Measurements from ENCODE around the gene GPR153.

Gene GPR153

GRCh38 chr1:6269296-6269695, 8.4 kb upstream of the GPR153 start:
- DNase-seq (ENCODE audit: low spot score): no peak

GRCh38 chr1:6268415-6268814, 7.5 kb upstream of the GPR153 start:
- no peak for DNase-seq (ENCODE audit: low spot score)

DNA sequence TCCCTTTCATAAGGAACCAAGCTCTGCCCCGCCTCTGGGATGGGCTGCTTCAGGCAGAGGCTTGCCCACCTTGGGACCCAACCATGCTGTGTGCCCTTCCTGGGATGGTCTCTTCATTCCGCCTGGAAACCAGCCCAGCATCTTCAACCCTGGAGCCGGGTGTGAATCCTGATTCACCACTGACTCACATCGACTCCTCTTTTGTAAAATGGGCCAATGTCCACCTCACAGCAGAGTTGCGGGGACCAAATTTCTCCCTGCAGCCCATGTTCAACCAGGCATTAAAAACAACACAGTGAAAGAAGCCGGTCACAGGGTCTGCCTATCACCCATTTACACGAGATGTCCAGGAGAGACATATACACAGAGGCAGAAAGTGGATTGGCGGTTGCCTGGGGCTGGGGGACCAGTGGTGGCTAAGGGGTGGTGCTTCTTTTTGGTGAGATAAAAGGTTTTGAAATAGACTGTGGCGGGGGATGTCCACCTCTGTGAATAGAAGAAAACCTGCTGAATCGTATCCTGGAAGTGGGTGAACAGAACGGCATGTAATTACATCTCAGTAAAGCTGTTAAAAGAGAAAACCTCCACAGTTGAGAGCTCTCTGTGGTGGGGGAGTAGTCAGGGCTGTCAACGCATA, 6.9 kb upstream of the GPR153 start:
- DNase-seq (ENCODE audit: low spot score): peak; percentile 59

DNA sequence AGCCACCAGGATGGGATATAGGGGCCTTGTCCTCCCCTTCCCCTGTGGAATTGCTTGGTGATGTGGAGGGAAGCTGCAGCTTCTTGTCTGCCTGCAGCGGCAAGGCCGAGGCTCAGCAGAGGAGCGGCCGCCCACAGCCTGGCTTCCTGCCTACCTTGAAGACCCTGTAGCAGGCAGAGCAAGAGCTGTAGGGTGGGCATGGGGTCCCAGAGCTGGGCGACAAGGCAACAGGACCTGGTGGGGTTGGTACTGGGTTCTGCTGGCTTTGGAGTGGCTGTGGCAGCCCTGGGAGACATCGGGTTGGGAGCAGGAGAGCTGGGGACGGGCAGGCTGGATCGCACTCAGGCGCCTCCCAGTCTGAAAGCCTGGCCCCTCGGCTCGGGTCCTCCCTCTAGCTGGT, 5.7 kb upstream of the GPR153 start:
- DNase-seq (ENCODE audit: low spot score): no peak

DNA sequence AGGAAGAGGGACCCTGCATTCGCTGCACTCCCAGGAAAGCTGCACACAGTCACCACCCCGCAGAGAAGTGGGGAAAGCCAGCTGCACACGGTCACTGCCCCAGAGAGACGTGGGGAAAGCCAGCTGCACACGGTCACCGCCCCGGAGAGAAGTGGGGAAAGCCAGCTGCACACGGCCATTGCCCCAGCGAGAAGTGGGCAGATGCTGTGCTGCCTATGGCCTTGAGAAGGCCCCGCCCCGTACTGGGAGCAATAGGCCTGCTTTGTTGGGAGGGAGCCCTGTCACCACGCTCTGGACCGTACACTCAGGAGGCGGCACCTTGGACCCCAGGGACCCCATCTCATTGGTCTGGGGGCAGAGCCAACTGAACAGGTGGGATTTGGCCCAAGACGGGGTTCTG, 4.3 kb upstream of the GPR153 start:
- DNase-seq (ENCODE audit: low spot score): no peak

- no peak for DNase-seq (ENCODE audit: low spot score)
Measured at GRCh38 chr1:6263716-6264115, 2.8 kb upstream of the GPR153 start.

DNA sequence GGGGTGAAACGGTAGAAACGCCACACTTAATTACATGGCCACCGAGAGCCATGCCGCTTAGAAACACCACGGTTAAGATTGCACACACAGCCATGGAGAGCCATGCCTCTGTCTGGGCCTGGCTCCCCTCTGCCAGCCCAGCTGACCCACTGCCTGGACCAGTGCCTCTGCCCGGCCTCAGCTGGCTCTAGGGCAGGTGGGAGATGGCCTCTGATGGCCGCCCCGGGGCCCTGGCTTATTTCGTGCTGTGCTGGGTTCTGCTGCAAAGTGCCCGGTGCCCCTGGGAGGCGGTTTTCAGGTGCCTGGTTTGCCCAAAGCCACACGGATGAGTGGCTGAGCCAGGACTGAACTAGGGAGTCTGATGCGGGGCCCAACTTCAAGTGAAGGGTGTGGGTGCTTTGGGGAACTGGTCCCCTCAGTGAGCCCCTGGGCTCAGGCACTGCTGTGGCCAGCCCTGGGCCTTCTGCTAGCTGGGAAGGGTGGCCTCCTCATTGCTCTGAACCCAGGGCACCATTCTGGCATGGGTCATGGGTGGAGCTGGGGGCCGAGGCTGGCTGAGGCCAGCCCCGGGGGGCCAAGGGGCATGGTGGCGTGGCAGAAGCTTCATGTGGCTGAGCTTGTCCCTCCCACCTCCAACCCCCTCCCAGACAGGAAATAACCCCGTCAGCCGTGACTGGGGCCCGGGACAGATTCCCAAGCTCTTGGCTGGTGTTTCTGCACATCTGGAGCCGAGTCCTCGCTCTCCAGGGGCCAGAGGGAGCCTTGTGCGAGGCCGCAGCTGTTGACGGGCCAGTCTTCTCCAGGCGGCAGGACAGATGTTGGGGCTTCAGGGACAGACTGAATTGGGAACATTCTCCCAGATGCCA, 1.9 kb upstream of the GPR153 start:
- DNase-seq (ENCODE audit: low spot score): peak; percentile 73

DNA sequence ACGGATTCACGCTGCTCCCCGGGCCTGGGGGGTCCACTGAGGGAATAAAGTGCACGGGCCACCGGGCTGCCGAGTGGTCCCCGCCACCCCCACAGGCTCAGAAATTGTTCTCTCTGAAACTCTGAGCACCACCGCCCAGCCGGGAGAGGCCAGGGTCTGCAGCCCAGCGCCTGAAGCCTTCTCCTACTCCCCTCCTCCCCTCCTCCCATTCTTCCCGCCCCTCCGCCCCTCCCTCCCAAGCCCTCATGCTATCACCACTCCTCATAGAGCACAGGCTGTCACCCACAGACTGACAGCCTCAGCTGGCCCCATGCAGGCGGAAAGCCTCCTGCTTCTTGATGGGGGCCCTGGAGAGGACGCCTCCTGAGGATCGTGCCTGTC, 707 bp upstream of the GPR153 start:
- no peak for DNase-seq (ENCODE audit: low spot score)

GRCh38 chr1:6260433-6260934, 414 bp downstream of the GPR153 start:
- peak; percentile 72 for DNase-seq (ENCODE audit: low spot score)

GRCh38 chr1:6259491-6260362, 1.2 kb downstream of the GPR153 start:
- peak; percentile 96 for DNase-seq (ENCODE audit: low spot score)

DNA sequence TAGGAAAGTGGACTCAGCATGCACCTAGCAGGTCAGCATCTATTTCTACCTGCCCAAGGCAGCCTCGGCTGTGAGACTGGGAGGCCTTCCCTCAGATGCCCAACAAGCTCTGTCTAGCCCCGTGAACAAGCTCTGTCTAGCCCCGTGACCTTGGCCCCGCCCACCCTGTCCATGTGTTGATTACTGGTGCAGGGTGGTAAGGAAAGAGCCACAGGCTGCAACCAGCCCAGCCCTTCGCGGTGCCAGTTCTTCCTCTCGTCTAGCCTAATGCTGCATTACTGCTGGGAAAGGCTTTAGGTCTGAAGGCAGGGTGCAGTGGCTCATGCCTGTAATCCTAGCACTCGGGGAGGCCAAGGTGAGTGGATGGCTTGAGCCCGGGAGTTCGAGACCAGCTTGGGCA, 2.2 kb downstream of the GPR153 start:
- DNase-seq (ENCODE audit: low spot score): no peak

DNA sequence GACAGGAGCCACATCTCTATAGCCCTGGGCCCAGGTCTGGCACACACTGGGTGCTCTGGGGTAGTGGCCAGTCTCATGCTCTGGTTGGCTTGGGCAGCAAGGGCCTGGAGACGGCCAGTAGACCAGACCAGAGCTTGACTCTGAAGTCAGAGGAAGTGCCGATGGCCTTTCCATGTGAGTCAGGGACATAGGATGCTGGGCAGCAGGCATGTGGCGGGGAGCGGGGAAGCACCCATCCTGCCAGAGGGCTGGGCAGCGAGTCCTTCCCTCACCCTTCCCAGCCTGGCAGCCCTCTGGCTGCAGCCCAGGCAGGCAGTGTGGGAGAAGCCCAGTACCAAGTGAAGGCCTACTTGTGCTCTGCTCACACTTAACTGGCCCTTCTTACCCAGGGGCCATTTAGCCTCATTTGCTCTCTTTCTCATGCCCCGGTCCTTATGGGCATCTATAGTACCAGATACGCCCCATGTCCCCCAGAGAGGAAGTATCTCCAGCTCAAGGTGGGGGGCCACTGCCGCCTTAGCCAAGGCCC, 3.3 kb downstream of the GPR153 start:
- no peak for DNase-seq (ENCODE audit: low spot score)

- no peak for DNase-seq (ENCODE audit: low spot score)
Measured at GRCh38 chr1:6256645-6257044, 4.3 kb downstream of the GPR153 start.

DNA sequence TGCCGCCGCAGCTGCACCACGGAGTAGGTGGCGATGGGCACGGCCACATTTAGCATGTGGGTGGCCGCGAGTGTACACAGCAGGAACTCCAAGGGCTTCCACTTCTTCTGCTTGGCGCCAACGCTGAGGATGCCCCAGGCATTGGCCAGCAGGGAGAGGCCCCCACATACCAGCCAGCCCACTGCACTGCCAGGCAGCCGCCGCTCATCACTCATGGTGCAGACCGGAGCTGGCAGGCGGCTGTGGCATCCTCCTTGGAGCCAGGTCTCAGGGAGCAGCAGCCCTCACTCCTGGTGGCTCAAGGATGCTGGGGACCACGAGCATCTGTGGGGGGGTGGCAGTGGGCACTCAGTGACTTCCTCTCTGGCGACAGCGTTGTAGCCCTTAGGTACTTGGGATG, 6.2 kb downstream of the GPR153 start:
- no peak for DNase-seq (ENCODE audit: low spot score)

- no peak for DNase-seq (ENCODE audit: low spot score)
Measured at GRCh38 chr1:6253380-6253779, 7.5 kb downstream of the GPR153 start.

GRCh38 chr1:6252374-6252710, 8.6 kb downstream of the GPR153 start:
- no peak for DNase-seq (ENCODE audit: low spot score)

DNA sequence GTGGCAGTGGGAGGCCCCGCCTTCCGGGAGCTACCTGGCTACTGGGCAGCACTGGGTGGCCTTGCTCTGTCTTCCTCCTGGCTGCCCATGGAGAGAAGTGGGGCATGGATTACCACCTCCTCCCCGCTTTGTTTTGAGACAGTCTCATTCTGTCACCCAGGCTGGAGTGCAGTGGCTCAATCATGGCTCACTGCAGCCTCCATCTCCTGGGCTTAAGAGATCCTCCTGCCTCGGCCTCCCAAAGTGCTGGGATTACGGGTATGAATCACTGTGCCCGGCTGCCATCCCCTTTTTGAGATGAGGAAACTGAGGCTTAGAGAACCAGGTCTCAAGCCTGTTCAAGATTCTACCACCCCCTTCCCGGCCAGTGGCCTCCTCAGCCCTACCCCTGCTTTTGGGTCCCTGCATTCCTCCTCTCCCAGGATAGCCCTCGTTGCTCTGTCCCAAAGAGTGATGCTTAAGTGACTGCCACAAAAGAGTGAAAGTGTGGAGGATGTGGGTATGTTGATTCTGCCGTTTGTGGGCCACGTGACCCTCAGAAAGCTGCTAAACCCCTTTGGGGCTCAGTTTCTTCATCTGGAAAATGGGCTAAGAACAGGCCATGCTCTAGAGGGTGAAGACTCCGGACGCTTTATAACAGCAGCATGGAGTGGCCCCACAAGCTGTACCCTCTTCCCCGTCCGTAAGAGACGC, 9.1 kb downstream of the GPR153 start:
- DNase-seq (ENCODE audit: low spot score): no peak

DNA sequence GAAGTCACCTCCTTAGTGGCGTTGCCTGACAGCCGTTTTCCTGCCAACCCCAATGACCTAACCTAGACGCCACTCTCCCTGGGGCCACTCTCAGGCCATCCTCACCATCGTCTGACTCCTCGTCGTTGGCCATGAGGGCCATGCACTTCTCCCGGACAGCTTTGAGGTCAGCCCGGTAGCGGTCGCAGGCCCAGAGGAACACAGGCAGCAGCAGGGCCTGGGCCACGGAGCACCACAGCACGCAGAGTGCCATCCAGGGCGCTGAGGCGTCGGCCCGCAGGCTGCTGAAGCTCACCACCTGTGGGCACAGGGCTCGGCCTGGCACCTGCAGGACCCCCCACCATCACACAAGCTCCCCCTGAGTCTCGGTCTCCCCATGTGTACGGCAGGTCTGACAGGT, 9.7 kb downstream of the GPR153 start:
- DNase-seq (ENCODE audit: low spot score): no peak

DNA sequence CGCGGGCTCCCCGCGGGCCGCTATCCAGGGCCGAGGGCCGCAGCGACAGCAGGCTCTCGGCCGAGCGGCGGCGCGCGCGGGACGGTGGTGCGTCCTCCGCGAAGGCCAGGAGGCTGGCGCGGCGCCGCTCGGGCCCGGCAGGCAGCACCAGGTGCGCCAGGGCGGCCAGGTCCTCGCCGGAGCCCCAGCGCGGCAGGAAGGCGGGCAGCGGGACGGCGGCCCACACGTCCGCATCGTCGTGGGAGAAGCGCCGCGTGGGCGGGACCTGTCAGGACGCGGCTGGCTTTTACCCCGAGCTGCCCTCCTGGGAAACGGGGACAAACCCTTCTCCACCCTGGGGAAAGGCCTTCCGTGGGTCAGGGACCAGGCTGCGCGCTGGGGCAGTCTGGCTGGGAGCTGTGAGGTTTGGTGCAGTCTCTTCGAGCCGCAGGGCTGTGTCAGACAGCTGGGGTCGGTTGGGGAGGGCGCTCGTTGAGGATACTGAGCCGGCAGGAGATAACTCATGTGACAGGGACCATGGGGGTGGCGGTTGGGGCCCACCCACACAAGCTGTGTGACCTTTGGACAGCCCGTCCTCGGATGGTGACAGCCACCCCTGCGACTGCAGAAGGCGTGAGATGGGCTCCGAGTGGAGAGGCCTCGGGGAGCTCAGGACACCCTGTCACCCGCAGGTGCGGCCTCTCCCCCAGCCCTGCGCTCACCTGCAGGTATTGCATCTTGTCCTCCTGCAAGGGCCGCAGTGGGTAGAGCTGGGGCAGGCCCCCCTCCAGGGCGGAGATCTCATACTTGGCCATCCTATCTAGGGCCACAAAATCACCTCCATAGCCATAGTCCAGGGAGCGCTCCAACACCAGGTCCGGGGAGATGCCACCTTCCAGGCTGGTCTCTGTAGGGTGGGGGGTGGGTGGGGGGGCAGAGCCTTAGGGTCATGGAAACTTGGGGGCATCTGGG, 10.9 kb downstream of the GPR153 start:
- DNase-seq (ENCODE audit: low spot score): no peak

DNA sequence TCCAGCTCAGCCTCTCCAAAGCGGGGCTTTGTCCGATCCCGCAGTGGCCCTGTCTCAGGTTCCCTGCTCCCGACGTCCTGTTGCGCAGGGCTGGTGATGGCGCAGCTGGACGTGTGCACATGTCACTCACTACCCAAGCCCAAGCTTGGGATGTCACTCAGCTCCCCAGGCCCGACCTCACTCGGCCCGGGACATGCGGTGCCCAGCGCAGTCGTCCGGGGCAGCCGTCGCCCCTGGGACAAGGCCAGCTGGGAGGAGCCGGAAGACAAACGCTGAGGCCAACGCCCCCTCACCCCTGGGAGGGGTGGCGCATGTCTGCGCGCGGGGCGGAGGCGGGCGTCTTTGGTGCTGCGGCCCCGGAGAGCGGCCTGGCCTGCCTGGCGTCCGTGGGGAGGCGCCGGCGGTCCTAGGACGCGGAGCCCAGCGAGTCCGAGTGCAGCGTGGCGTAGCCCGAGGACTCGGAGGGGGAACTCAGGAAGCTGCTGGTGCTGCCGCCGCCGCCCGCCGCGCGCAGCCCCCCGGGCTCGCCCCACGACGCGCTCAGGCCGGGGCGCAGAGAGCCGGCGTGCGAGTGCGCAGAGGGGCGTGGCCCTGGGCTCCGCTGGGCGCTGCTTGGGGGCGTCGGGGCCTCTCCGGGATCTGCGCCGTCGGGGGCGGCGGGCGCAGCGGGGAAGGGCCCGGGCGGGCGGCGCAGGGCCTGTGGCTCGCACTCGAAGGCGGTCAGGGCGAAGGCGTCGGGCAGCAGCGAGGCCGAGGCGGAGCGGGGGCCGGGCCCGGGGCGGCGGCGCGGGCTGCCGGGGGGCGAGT, 11.8 kb downstream of the GPR153 start:
- peak; percentile 12 for DNase-seq (ENCODE audit: low spot score)
